GM23338 (cell line): ENCODE data around the gene OTC.

Experiments used
- EZH2 ChIP-seq: fragments of 200-600 bp; sonication (generic); IDR thresholded peaks from one replicate; pipeline ENCODE4 v1.8.0; 2017; ENCODE audit warnings: antibody characterized with exemption, mild to moderate bottlenecking, low read depth; ENCODE audit not compliant: unreplicated experiment
- JUNB ChIP-seq: IDR thresholded peaks from one replicate; pipeline ENCODE4 v1.6.1; 2016; ENCODE audit warnings: antibody characterized with exemption; ENCODE audit not compliant: unreplicated experiment
- TF ChIP-seq, protein P1 (sequence below), 2 experiments: fragments of 200-600 bp in 1 of 2; sonication (generic) in 1 of 2; conservative IDR thresholded peaks; 2 replicates each; pipeline versions ENCODE4 v1.5.1 to v1.6.1; 2016 to 2017; ENCODE audit warnings: antibody characterized with exemption in 2 of 2, low read depth in 2 of 2, mild to moderate bottlenecking in 2 of 2, moderate library complexity in 1 of 2
- TF ChIP-seq, protein P2 (sequence below): IDR thresholded peaks from one replicate; pipeline ENCODE4 v1.6.1; 2018; ENCODE audit warnings: antibody characterized with exemption; ENCODE audit not compliant: unreplicated experiment
- TF ChIP-seq, protein P3 (sequence below): fragments of 250-450 bp; sonication (Bioruptor Pico); IDR thresholded peaks from 2 replicates; pipeline ENCODE4 v1.5.0; 2020; ENCODE audit warnings: mild to moderate bottlenecking, moderate library complexity

DNA sequence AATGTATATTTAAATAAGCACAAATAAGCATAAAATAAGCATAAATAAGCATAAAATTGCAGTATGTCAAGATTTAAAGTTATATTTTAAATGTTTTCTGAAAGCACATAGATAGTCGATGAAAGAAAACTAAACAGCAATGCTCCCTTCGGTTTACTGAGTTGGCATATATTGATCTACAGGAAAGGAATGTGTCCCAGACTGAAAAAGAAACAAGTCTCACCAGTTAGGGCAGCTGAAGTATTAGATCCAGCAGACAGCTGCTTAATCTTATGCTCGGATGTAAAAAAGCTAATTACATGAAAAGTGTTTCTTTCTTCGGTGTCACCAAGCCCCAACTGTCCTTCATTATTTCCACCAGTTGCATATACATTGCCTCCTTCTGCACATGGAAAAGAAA is 33.8 kb upstream of the OTC start:
- TF ChIP-seq JUNB (no peak), EZH2 (no peak)
- TF ChIP-seq, protein P1, sequence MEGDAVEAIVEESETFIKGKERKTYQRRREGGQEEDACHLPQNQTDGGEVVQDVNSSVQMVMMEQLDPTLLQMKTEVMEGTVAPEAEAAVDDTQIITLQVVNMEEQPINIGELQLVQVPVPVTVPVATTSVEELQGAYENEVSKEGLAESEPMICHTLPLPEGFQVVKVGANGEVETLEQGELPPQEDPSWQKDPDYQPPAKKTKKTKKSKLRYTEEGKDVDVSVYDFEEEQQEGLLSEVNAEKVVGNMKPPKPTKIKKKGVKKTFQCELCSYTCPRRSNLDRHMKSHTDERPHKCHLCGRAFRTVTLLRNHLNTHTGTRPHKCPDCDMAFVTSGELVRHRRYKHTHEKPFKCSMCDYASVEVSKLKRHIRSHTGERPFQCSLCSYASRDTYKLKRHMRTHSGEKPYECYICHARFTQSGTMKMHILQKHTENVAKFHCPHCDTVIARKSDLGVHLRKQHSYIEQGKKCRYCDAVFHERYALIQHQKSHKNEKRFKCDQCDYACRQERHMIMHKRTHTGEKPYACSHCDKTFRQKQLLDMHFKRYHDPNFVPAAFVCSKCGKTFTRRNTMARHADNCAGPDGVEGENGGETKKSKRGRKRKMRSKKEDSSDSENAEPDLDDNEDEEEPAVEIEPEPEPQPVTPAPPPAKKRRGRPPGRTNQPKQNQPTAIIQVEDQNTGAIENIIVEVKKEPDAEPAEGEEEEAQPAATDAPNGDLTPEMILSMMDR (conservative IDR thresholded peaks at IDR 0.05; ENCODE audit: low read depth in 2 of 2) = no peak
- TF ChIP-seq, protein P2, sequence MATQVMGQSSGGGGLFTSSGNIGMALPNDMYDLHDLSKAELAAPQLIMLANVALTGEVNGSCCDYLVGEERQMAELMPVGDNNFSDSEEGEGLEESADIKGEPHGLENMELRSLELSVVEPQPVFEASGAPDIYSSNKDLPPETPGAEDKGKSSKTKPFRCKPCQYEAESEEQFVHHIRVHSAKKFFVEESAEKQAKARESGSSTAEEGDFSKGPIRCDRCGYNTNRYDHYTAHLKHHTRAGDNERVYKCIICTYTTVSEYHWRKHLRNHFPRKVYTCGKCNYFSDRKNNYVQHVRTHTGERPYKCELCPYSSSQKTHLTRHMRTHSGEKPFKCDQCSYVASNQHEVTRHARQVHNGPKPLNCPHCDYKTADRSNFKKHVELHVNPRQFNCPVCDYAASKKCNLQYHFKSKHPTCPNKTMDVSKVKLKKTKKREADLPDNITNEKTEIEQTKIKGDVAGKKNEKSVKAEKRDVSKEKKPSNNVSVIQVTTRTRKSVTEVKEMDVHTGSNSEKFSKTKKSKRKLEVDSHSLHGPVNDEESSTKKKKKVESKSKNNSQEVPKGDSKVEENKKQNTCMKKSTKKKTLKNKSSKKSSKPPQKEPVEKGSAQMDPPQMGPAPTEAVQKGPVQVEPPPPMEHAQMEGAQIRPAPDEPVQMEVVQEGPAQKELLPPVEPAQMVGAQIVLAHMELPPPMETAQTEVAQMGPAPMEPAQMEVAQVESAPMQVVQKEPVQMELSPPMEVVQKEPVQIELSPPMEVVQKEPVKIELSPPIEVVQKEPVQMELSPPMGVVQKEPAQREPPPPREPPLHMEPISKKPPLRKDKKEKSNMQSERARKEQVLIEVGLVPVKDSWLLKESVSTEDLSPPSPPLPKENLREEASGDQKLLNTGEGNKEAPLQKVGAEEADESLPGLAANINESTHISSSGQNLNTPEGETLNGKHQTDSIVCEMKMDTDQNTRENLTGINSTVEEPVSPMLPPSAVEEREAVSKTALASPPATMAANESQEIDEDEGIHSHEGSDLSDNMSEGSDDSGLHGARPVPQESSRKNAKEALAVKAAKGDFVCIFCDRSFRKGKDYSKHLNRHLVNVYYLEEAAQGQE = no peak
- TF ChIP-seq, protein P3, sequence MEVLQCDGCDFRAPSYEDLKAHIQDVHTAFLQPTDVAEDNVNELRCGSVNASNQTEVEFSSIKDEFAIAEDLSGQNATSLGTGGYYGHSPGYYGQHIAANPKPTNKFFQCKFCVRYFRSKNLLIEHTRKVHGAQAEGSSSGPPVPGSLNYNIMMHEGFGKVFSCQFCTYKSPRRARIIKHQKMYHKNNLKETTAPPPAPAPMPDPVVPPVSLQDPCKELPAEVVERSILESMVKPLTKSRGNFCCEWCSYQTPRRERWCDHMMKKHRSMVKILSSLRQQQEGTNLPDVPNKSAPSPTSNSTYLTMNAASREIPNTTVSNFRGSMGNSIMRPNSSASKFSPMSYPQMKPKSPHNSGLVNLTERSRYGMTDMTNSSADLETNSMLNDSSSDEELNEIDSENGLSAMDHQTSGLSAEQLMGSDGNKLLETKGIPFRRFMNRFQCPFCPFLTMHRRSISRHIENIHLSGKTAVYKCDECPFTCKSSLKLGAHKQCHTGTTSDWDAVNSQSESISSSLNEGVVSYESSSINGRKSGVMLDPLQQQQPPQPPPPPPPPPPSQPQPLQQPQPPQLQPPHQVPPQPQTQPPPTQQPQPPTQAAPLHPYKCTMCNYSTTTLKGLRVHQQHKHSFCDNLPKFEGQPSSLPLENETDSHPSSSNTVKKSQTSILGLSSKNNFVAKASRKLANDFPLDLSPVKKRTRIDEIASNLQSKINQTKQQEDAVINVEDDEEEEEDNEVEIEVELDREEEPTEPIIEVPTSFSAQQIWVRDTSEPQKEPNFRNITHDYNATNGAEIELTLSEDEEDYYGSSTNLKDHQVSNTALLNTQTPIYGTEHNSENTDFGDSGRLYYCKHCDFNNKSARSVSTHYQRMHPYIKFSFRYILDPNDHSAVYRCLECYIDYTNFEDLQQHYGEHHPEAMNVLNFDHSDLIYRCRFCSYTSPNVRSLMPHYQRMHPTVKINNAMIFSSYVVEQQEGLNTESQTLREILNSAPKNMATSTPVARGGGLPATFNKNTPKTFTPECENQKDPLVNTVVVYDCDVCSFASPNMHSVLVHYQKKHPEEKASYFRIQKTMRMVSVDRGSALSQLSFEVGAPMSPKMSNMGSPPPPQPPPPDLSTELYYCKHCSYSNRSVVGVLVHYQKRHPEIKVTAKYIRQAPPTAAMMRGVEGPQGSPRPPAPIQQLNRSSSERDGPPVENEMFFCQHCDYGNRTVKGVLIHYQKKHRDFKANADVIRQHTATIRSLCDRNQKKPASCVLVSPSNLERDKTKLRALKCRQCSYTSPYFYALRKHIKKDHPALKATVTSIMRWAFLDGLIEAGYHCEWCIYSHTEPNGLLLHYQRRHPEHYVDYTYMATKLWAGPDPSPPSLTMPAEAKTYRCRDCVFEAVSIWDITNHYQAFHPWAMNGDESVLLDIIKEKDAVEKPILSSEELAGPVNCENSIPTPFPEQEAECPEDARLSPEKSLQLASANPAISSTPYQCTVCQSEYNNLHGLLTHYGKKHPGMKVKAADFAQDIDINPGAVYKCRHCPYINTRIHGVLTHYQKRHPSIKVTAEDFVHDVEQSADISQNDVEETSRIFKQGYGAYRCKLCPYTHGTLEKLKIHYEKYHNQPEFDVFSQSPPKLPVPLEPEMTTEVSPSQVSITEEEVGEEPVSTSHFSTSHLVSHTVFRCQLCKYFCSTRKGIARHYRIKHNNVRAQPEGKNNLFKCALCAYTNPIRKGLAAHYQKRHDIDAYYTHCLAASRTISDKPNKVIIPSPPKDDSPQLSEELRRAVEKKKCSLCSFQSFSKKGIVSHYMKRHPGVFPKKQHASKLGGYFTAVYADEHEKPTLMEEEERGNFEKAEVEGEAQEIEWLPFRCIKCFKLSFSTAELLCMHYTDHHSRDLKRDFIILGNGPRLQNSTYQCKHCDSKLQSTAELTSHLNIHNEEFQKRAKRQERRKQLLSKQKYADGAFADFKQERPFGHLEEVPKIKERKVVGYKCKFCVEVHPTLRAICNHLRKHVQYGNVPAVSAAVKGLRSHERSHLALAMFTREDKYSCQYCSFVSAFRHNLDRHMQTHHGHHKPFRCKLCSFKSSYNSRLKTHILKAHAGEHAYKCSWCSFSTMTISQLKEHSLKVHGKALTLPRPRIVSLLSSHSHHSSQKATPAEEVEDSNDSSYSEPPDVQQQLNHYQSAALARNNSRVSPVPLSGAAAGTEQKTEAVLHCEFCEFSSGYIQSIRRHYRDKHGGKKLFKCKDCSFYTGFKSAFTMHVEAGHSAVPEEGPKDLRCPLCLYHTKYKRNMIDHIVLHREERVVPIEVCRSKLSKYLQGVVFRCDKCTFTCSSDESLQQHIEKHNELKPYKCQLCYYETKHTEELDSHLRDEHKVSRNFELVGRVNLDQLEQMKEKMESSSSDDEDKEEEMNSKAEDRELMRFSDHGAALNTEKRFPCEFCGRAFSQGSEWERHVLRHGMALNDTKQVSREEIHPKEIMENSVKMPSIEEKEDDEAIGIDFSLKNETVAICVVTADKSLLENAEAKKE (CRISPR knock-in tag) = no peak
